ENCODE results near the gene C2orf49. TPM values are rescaled to one million over a fixed set of nuclear protein-coding genes. Genes with fewer than 3 reads are reported as not detected.

Gene C2orf49
- total RNA-seq, 1 donor from 2014 or later: 19.3 TPM

GRCh38 chr2:105299290-105299689, 38.0 kb upstream of the C2orf49 start:
- no peaks in the 10 kb centered on the region for H3K27me3 Mint-ChIP-seq (ENCODE audit: unreplicated experiment)
- H3K4me1 Mint-ChIP-seq (ENCODE audit: unreplicated experiment): peaks cover 19% of the 10 kb centered on the region
- H3K9me3 Mint-ChIP-seq (ENCODE audit: unreplicated experiment): no peaks in the 10 kb centered on the region
- DNase-seq (ENCODE audit: extremely low spot score, unreplicated experiment): no peak
- H3K4me3 Mint-ChIP-seq (ENCODE audit: unreplicated experiment): no peak overlapping the region
- no peak overlapping the region for H3K27ac Mint-ChIP-seq (ENCODE audit: unreplicated experiment)
- TF ChIP-seq CTCF (IDR thresholded peaks at IDR 0.05): no peak
- H3K36me3 Mint-ChIP-seq (ENCODE audit: unreplicated experiment): peaks cover 20% of the 10 kb centered on the region

GRCh38 chr2:105301646-105302045, 35.7 kb upstream of the C2orf49 start:
- H3K4me1 Mint-ChIP-seq (ENCODE audit: unreplicated experiment): peaks cover 7% of the 10 kb centered on the region
- no peak for DNase-seq (ENCODE audit: extremely low spot score, unreplicated experiment)
- no peak overlapping the region for H3K4me3 Mint-ChIP-seq (ENCODE audit: unreplicated experiment)
- TF ChIP-seq CTCF (IDR thresholded peaks at IDR 0.05): no peak
- no peaks in the 10 kb centered on the region for H3K9me3 Mint-ChIP-seq (ENCODE audit: unreplicated experiment)
- no peak overlapping the region for H3K27ac Mint-ChIP-seq (ENCODE audit: unreplicated experiment)
- H3K36me3 Mint-ChIP-seq (ENCODE audit: unreplicated experiment): peaks cover 20% of the 10 kb centered on the region
- H3K27me3 Mint-ChIP-seq (ENCODE audit: unreplicated experiment): no peaks in the 10 kb centered on the region

GRCh38 chr2:105307146-105307545, 30.2 kb upstream of the C2orf49 start:
- H3K27me3 Mint-ChIP-seq (ENCODE audit: unreplicated experiment): no peaks in the 10 kb centered on the region
- H3K4me1 Mint-ChIP-seq (ENCODE audit: unreplicated experiment): no peaks in the 10 kb centered on the region
- H3K36me3 Mint-ChIP-seq (ENCODE audit: unreplicated experiment): peaks cover 20% of the 10 kb centered on the region
- no peak overlapping the region for H3K27ac Mint-ChIP-seq (ENCODE audit: unreplicated experiment)
- DNase-seq (ENCODE audit: extremely low spot score, unreplicated experiment): no peak
- H3K4me3 Mint-ChIP-seq (ENCODE audit: unreplicated experiment): no peak overlapping the region
- no peak for TF ChIP-seq CTCF (IDR thresholded peaks at IDR 0.05)
- no peaks in the 10 kb centered on the region for H3K9me3 Mint-ChIP-seq (ENCODE audit: unreplicated experiment)

GRCh38 chr2:105307550-105307949, 29.8 kb upstream of the C2orf49 start:
- Mint-ChIP-seq H3K36me3 (ENCODE audit: unreplicated experiment) (peaks cover 20% of the 10 kb centered on the region), H3K4me3 (ENCODE audit: unreplicated experiment) (no peak overlapping the region), H3K27ac (ENCODE audit: unreplicated experiment) (no peak overlapping the region), H3K9me3 (ENCODE audit: unreplicated experiment) (no peaks in the 10 kb centered on the region), H3K4me1 (ENCODE audit: unreplicated experiment) (no peaks in the 10 kb centered on the region), H3K27me3 (ENCODE audit: unreplicated experiment) (no peaks in the 10 kb centered on the region)
- TF ChIP-seq CTCF (IDR thresholded peaks at IDR 0.05): no peak
- DNase-seq (ENCODE audit: extremely low spot score, unreplicated experiment): no peak

- H3K4me3 Mint-ChIP-seq (ENCODE audit: unreplicated experiment): no peak overlapping the region
- DNase-seq (ENCODE audit: extremely low spot score, unreplicated experiment): no peak
- H3K27ac Mint-ChIP-seq (ENCODE audit: unreplicated experiment): no peak overlapping the region
- no peaks in the 10 kb centered on the region for H3K9me3 Mint-ChIP-seq (ENCODE audit: unreplicated experiment)
- no peak for TF ChIP-seq CTCF (IDR thresholded peaks at IDR 0.05)
- H3K36me3 Mint-ChIP-seq (ENCODE audit: unreplicated experiment): peaks cover 20% of the 10 kb centered on the region
- H3K27me3 Mint-ChIP-seq (ENCODE audit: unreplicated experiment): no peaks in the 10 kb centered on the region
- H3K4me1 Mint-ChIP-seq (ENCODE audit: unreplicated experiment): no peaks in the 10 kb centered on the region
Observed at GRCh38 chr2:105307962-105308361, 29.4 kb upstream of the C2orf49 start.
